ENCODE data around the gene DPPA2.

Gene DPPA2

DNA sequence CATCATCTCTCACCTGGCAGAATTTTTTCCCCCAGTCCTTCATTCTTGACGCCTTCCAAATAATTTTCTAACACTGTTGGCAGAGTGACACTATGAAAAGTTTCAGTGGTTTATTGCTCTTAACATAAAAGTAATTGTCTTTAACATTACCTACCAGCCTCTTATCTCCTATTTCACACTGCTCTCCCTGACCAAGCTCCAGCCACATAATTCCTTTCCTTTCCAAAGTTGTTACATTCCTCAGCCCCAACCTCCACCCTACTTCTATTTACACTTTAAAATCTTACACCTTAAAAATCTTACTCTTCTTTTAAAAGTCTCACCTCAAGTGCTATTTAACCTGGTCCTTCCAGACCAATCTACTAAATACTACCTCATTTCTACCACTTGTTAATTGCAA, 18.3 kb upstream of the DPPA2 start:
- H3K9me3 Mint-ChIP-seq: no peaks in the 10 kb centered on the region
- H3K4me3 Mint-ChIP-seq: peak overlapping the region; percentile 96
- H3K36me3 Mint-ChIP-seq (ENCODE audit: low read depth): peaks cover 27% of the 10 kb centered on the region

GRCh38 chr3:109331692-109332091, 15.4 kb upstream of the DPPA2 start:
- H3K4me1 Mint-ChIP-seq: peaks cover 50% of the 10 kb centered on the region
- H3K9me3 Mint-ChIP-seq: no peaks in the 10 kb centered on the region
- DNase-seq: no peak
- TF ChIP-seq, protein P1, sequence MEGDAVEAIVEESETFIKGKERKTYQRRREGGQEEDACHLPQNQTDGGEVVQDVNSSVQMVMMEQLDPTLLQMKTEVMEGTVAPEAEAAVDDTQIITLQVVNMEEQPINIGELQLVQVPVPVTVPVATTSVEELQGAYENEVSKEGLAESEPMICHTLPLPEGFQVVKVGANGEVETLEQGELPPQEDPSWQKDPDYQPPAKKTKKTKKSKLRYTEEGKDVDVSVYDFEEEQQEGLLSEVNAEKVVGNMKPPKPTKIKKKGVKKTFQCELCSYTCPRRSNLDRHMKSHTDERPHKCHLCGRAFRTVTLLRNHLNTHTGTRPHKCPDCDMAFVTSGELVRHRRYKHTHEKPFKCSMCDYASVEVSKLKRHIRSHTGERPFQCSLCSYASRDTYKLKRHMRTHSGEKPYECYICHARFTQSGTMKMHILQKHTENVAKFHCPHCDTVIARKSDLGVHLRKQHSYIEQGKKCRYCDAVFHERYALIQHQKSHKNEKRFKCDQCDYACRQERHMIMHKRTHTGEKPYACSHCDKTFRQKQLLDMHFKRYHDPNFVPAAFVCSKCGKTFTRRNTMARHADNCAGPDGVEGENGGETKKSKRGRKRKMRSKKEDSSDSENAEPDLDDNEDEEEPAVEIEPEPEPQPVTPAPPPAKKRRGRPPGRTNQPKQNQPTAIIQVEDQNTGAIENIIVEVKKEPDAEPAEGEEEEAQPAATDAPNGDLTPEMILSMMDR (IDR thresholded peaks at IDR 0.05): no peak
- peaks cover 53% of the 10 kb centered on the region for H3K36me3 Mint-ChIP-seq (ENCODE audit: low read depth)
- H3K27me3 Mint-ChIP-seq (ENCODE audit: low read depth, poor library complexity): no peaks in the 10 kb centered on the region
- H3K4me3 Mint-ChIP-seq: peak overlapping the region; percentile 31
- H3K27ac Mint-ChIP-seq: no peak overlapping the region

More for the DNA sequence above, 18.3 kb upstream of the DPPA2 start:
- peaks cover 7% of the 10 kb centered on the region for H3K27me3 Mint-ChIP-seq (ENCODE audit: low read depth, poor library complexity)
- no peak for DNase-seq
- TF ChIP-seq, protein P1 (IDR thresholded peaks at IDR 0.05): no peak
- peak overlapping the region; percentile 25 for H3K27ac Mint-ChIP-seq
- H3K4me1 Mint-ChIP-seq: peaks cover 67% of the 10 kb centered on the region

- peaks cover 66% of the 10 kb centered on the region for H3K36me3 Mint-ChIP-seq (ENCODE audit: low read depth)
- no peaks in the 10 kb centered on the region for H3K9me3 Mint-ChIP-seq
- no peak overlapping the region for H3K4me3 Mint-ChIP-seq
- no peaks in the 10 kb centered on the region for H3K27me3 Mint-ChIP-seq (ENCODE audit: low read depth, poor library complexity)
- no peak for DNase-seq
- peaks cover 53% of the 10 kb centered on the region for H3K4me1 Mint-ChIP-seq
- TF ChIP-seq, protein P1 (IDR thresholded peaks at IDR 0.05): no peak
- no peak overlapping the region for H3K27ac Mint-ChIP-seq
These were observed 14.1 kb upstream of the DPPA2 start for GRCh38 chr3:109330405-109330804.

GRCh38 chr3:109328202-109328601, 11.9 kb upstream of the DPPA2 start:
- TF ChIP-seq, protein P1 (IDR thresholded peaks at IDR 0.05): no peak
- peaks cover 31% of the 10 kb centered on the region for H3K4me1 Mint-ChIP-seq
- no peaks in the 10 kb centered on the region for H3K27me3 Mint-ChIP-seq (ENCODE audit: low read depth, poor library complexity)
- no peak overlapping the region for H3K4me3 Mint-ChIP-seq
- H3K9me3 Mint-ChIP-seq: peaks cover 4% of the 10 kb centered on the region
- H3K36me3 Mint-ChIP-seq (ENCODE audit: low read depth): peaks cover 70% of the 10 kb centered on the region
- no peak for DNase-seq
- peak overlapping the region; percentile 50 for H3K27ac Mint-ChIP-seq

- Mint-ChIP-seq H3K9me3 (peaks cover 4% of the 10 kb centered on the region), H3K4me1 (peaks cover 20% of the 10 kb centered on the region), H3K27me3 (ENCODE audit: low read depth, poor library complexity) (no peaks in the 10 kb centered on the region), H3K36me3 (ENCODE audit: low read depth) (peaks cover 66% of the 10 kb centered on the region), H3K4me3 (no peak overlapping the region), H3K27ac (peak overlapping the region; percentile 88)
- TF ChIP-seq, protein P1 (IDR thresholded peaks at IDR 0.05): no peak
- no peak for DNase-seq
These were observed 9.3 kb upstream of the DPPA2 start for GRCh38 chr3:109325657-109326056.

DNA sequence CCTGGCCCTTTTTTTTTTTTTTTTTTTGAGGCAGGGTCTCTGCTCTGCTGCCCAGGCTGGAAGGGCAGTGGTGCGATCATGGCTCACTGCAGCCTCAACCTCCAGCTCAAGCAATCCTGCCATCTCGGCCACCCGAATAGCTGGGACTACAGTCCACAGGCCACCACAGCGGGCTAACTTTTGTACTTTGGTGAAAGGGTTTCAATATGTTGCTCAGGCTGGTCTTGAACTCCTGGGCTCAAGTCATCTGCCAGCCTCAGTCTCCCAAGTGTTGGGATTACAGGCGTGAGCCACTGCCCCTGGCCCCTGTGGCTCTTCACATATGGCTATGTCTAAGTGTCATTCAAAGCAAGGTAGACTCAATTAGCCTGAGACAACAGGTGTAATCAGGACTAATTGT, 8.8 kb upstream of the DPPA2 start:
- H3K36me3 Mint-ChIP-seq (ENCODE audit: low read depth): peaks cover 66% of the 10 kb centered on the region
- H3K27me3 Mint-ChIP-seq (ENCODE audit: low read depth, poor library complexity): no peaks in the 10 kb centered on the region
- DNase-seq: no peak
- TF ChIP-seq, protein P1 (IDR thresholded peaks at IDR 0.05): no peak
- peaks cover 4% of the 10 kb centered on the region for H3K9me3 Mint-ChIP-seq
- H3K4me3 Mint-ChIP-seq: no peak overlapping the region
- H3K4me1 Mint-ChIP-seq: peaks cover 20% of the 10 kb centered on the region
- no peak overlapping the region for H3K27ac Mint-ChIP-seq
